ENCODE results near the gene NXT1.

GRCh38 chr20:23393996-23394775 lies 43.6 kb downstream of the NXT1 start:
- TF ChIP-seq YY1 (IDR thresholded peaks at IDR 0.05; ENCODE audit: insufficient read depth, insufficient read length) (no peak), ZNF274 (IDR thresholded peaks at IDR 0.05; ENCODE audit: low read depth, low read length) (no peak), SUZ12 (IDR thresholded peaks at IDR 0.05; ENCODE audit: extremely low read depth, insufficient read depth, insufficient read length) (no peak)
